Measurements from ENCODE around the gene WIPF3. TPM values are rescaled to one million over a fixed set of nuclear protein-coding genes. Genes with fewer than 3 reads are reported as not detected.

Gene WIPF3
- total RNA-seq, 2 experiments from 2014 or later = not detected

GRCh38 chr7:29833929-29834328, 27.6 kb downstream of the WIPF3 start:
- no peak overlapping the region for H3K4me3 ChIP-seq (ENCODE audit: low read length)
- peaks cover 0 to 4% of the 10 kb centered on the region in 2 experiments for H3K9me3 ChIP-seq (ENCODE audit: control insufficient read depth in 1 of 2, insufficient read depth in 1 of 2, low read length in 2 of 2)
- Mint-ChIP-seq H3K4me1 (ENCODE audit: low read depth) (no peaks in the 10 kb centered on the region), H3K36me3 (ENCODE audit: low read depth) (no peaks in the 10 kb centered on the region), H3K27me3 (peaks cover 6% of the 10 kb centered on the region), H3K9me3 (peaks cover 3% of the 10 kb centered on the region), H3K4me3 (no peak overlapping the region), H3K27ac (no peak overlapping the region)
- ATAC-seq (ENCODE audit: poor library complexity) (no peak), DNase-seq (no peak)
- intact Hi-C loops (cut with DNase I, micrococcal nuclease) = no loop called here
- no peaks in the 10 kb centered on the region for H3K4me1 ChIP-seq (ENCODE audit: insufficient read depth, low read length)
- no peaks in the 10 kb centered on the region for H3K27me3 ChIP-seq (ENCODE audit: control insufficient read depth in 1 of 2, insufficient read depth in 2 of 2, low read length in 2 of 2)
- ChIA-PET CTCF (no interaction called here), POLR2A (no interaction called here)
- no peak for TF ChIP-seq CTCF (IDR thresholded peaks at IDR 0.05)
- H3K36me3 ChIP-seq (ENCODE audit: insufficient read depth, low read length) = no peaks in the 10 kb centered on the region
- H3K27ac ChIP-seq (ENCODE audit: low read depth in 1 of 2, low read length in 2 of 2) = no peak overlapping the region

DNA sequence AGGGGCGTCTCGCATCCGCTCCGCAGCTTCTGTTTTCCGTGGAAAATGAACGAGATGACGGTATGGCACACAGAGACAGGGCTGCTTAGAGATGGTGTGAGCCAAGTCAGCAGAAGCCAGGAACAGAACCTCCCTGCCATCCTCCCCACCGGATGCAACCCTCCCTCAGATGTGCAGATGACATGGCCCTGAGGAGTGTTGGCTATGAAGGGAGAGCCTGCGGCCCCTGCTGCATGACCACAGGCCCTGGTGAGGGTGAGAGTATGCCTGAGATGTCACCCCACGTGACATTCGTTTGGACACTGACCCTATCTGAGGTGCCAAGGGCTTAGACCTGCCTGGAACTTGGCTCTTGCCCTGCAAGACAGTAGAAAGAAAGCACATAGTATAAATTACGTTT, 29.4 kb downstream of the WIPF3 start:
- POLR2A ChIA-PET = no interaction called here
- no peak overlapping the region for H3K4me3 Mint-ChIP-seq
- Histone ChIP-seq H3K36me3 (ENCODE audit: insufficient read depth, low read length) (no peaks in the 10 kb centered on the region), H3K27ac (ENCODE audit: low read depth in 1 of 2, low read length in 2 of 2) (no peak overlapping the region), H3K9me3 (ENCODE audit: control insufficient read depth in 1 of 2, insufficient read depth in 1 of 2, low read length in 2 of 2) (peaks cover 0 to 4% of the 10 kb centered on the region in 2 experiments), H3K4me1 (ENCODE audit: insufficient read depth, low read length) (no peaks in the 10 kb centered on the region), H3K27me3 (ENCODE audit: control insufficient read depth in 1 of 2, insufficient read depth in 2 of 2, low read length in 2 of 2) (no peaks in the 10 kb centered on the region), H3K4me3 (ENCODE audit: low read length) (no peak overlapping the region)
- H3K27me3 Mint-ChIP-seq = peaks cover 10% of the 10 kb centered on the region
- H3K27ac Mint-ChIP-seq = no peak overlapping the region
- intact Hi-C loops (cut with DNase I, micrococcal nuclease) = no loop called here
- DNase-seq = no peak
- H3K36me3 Mint-ChIP-seq (ENCODE audit: low read depth) = no peaks in the 10 kb centered on the region
- H3K9me3 Mint-ChIP-seq = peaks cover 3% of the 10 kb centered on the region
- ATAC-seq (ENCODE audit: poor library complexity) = no peak
- no peaks in the 10 kb centered on the region for H3K4me1 Mint-ChIP-seq (ENCODE audit: low read depth)
- no peak for TF ChIP-seq CTCF (IDR thresholded peaks at IDR 0.05)
- CTCF ChIA-PET = no interaction called here

GRCh38 chr7:29839302-29839701, 33.0 kb downstream of the WIPF3 start:
- H3K4me3 Mint-ChIP-seq = no peak overlapping the region
- H3K36me3 Mint-ChIP-seq (ENCODE audit: low read depth) = no peaks in the 10 kb centered on the region
- H3K27ac Mint-ChIP-seq = no peak overlapping the region
- POLR2A ChIA-PET = no interaction called here
- no peaks in the 10 kb centered on the region for H3K4me1 Mint-ChIP-seq (ENCODE audit: low read depth)
- no peak for ATAC-seq (ENCODE audit: poor library complexity)
- no peak for TF ChIP-seq CTCF (IDR thresholded peaks at IDR 0.05)
- Histone ChIP-seq H3K27ac (ENCODE audit: low read depth in 1 of 2, low read length in 2 of 2) (no peak overlapping the region), H3K9me3 (ENCODE audit: control insufficient read depth in 1 of 2, insufficient read depth in 1 of 2, low read length in 2 of 2) (no peaks in the 10 kb centered on the region), H3K4me3 (ENCODE audit: low read length) (no peak overlapping the region), H3K36me3 (ENCODE audit: insufficient read depth, low read length) (no peaks in the 10 kb centered on the region), H3K4me1 (ENCODE audit: insufficient read depth, low read length) (no peaks in the 10 kb centered on the region), H3K27me3 (ENCODE audit: control insufficient read depth in 1 of 2, insufficient read depth in 2 of 2, low read length in 2 of 2) (peaks cover 0 to 6% of the 10 kb centered on the region in 2 experiments)
- H3K9me3 Mint-ChIP-seq = no peaks in the 10 kb centered on the region
- H3K27me3 Mint-ChIP-seq = peaks cover 12% of the 10 kb centered on the region
- CTCF ChIA-PET = no interaction called here
- DNase-seq = no peak
- intact Hi-C loops (cut with DNase I, micrococcal nuclease) = no loop called here

Measured in CD4-positive, alpha-beta T cell (primary cell).